ENCODE results near the gene U2AF1L4.
"Not testable (repeated sequence)": the region's sequence is repeated elsewhere in the genome, so short reads cannot be mapped to it uniquely, and the experiment has no call there.

Gene U2AF1L4

GRCh38 chr19:35779033-35779432 lies 33.8 kb upstream of the U2AF1L4 start:
- no peak for FAIRE-seq
- no peak for TF ChIP-seq TAF1 (IDR thresholded peaks at IDR 0.05; ENCODE audit: borderline replicate concordance, low read depth, low read length)
- TF ChIP-seq POLR2A (IDR thresholded peaks at IDR 0.05; ENCODE audit: low read depth, low read length) = no peak
- no peak for TF ChIP-seq POLR2AphosphoS5 (IDR thresholded peaks at IDR 0.05; ENCODE audit: low read depth, low read length)

GRCh38 chr19:35777961-35778360 lies 32.7 kb upstream of the U2AF1L4 start:
- no peak for TF ChIP-seq POLR2AphosphoS5 (IDR thresholded peaks at IDR 0.05; ENCODE audit: low read depth, low read length)
- no peak for TF ChIP-seq POLR2A (IDR thresholded peaks at IDR 0.05; ENCODE audit: low read depth, low read length)
- no peak for TF ChIP-seq TAF1 (IDR thresholded peaks at IDR 0.05; ENCODE audit: borderline replicate concordance, low read depth, low read length)
- FAIRE-seq = no peak

More at GRCh38 chr19:35779033-35779432, 33.8 kb upstream of the U2AF1L4 start:
- DNase-seq (ENCODE audit: insufficient read length) = no peak

GRCh38 chr19:35777086-35777841 lies 32.0 kb upstream of the U2AF1L4 start:
- DNase-seq (ENCODE audit: insufficient read length) = no peak
- peak; percentile 36 for FAIRE-seq

More at GRCh38 chr19:35777961-35778360, 32.7 kb upstream of the U2AF1L4 start:
- no peak for DNase-seq (ENCODE audit: insufficient read length)

GRCh38 chr19:35776102-35776788 lies 31.0 kb upstream of the U2AF1L4 start:
- FAIRE-seq (peak; percentile 33), DNase-seq (ENCODE audit: insufficient read length) (no peak)
- TF ChIP-seq TAF1 (IDR thresholded peaks at IDR 0.05; ENCODE audit: borderline replicate concordance, low read depth, low read length) = no peak

More at GRCh38 chr19:35777086-35777841, 32.0 kb upstream of the U2AF1L4 start:
- TF ChIP-seq TAF1 (IDR thresholded peaks at IDR 0.05; ENCODE audit: borderline replicate concordance, low read depth, low read length) = no peak
- TF ChIP-seq POLR2AphosphoS5 (IDR thresholded peaks at IDR 0.05; ENCODE audit: low read depth, low read length) = no peak
- TF ChIP-seq POLR2A (IDR thresholded peaks at IDR 0.05; ENCODE audit: low read depth, low read length) = no peak

- DNase-seq (ENCODE audit: insufficient read length) (peak; percentile 98), FAIRE-seq (peak; percentile 88)
- TF ChIP-seq TAF1 (IDR thresholded peaks at IDR 0.05; ENCODE audit: borderline replicate concordance, low read depth, low read length) (no peak), POLR2A (IDR thresholded peaks at IDR 0.05; ENCODE audit: low read depth, low read length) (peak; percentile 67; the same call in 1 of the 2 replicates)
Measured at GRCh38 chr19:35775298-35776101, 30.3 kb upstream of the U2AF1L4 start, which contains the start of gene ARHGAP33. Gene ARHGAP33 (plus strand): TSS chr19:35775564. CDS start chr19:35775659, 95 bp downstream.

GRCh38 chr19:35775046-35775297 lies 29.8 kb upstream of the U2AF1L4 start:
- FAIRE-seq = no peak
- DNase-seq (ENCODE audit: insufficient read length) = no peak
- no peak for TF ChIP-seq POLR2AphosphoS5 (IDR thresholded peaks at IDR 0.05; ENCODE audit: low read depth, low read length)
- TF ChIP-seq POLR2A (IDR thresholded peaks at IDR 0.05; ENCODE audit: low read depth, low read length) = no peak
- TF ChIP-seq TAF1 (IDR thresholded peaks at IDR 0.05; ENCODE audit: borderline replicate concordance, low read depth, low read length) = no peak

- FAIRE-seq = no peak
- no peak for DNase-seq (ENCODE audit: insufficient read length)
- TF ChIP-seq TAF1 (IDR thresholded peaks at IDR 0.05; ENCODE audit: borderline replicate concordance, low read depth, low read length) (no peak), POLR2A (IDR thresholded peaks at IDR 0.05; ENCODE audit: low read depth, low read length) (no peak), POLR2AphosphoS5 (IDR thresholded peaks at IDR 0.05; ENCODE audit: low read depth, low read length) (no peak)
Measured at GRCh38 chr19:35774274-35775045, 29.2 kb upstream of the U2AF1L4 start.

GRCh38 chr19:35773020-35773806 lies 28.0 kb upstream of the U2AF1L4 start:
- TF ChIP-seq POLR2A (IDR thresholded peaks at IDR 0.05; ENCODE audit: low read depth, low read length) (no peak), POLR2AphosphoS5 (IDR thresholded peaks at IDR 0.05; ENCODE audit: low read depth, low read length) (no peak), TAF1 (IDR thresholded peaks at IDR 0.05; ENCODE audit: borderline replicate concordance, low read depth, low read length) (no peak)
- DNase-seq (ENCODE audit: insufficient read length) = no peak

GRCh38 chr19:35772362-35772761 lies 27.1 kb upstream of the U2AF1L4 start:
- DNase-seq (ENCODE audit: insufficient read length); FAIRE-seq: not testable (repeated sequence)

More at GRCh38 chr19:35773020-35773806, 28.0 kb upstream of the U2AF1L4 start:
- FAIRE-seq = no peak

GRCh38 chr19:35768082-35768421 lies 22.8 kb upstream of the U2AF1L4 start:
- no peak for FAIRE-seq
- TF ChIP-seq POLR2A (IDR thresholded peaks at IDR 0.05; ENCODE audit: low read depth, low read length) (no peak), POLR2AphosphoS5 (IDR thresholded peaks at IDR 0.05; ENCODE audit: low read depth, low read length) (no peak), TAF1 (IDR thresholded peaks at IDR 0.05; ENCODE audit: borderline replicate concordance, low read depth, low read length) (no peak)
- no peak for DNase-seq (ENCODE audit: insufficient read length)

Data from GM12892 (cell line).